ENCODE data around the gene GSK3B.
"Not testable (repeated sequence)": the region's sequence is repeated elsewhere in the genome, so short reads cannot be mapped to it uniquely, and the experiment has no call there.

GSK3B gene

DNA sequence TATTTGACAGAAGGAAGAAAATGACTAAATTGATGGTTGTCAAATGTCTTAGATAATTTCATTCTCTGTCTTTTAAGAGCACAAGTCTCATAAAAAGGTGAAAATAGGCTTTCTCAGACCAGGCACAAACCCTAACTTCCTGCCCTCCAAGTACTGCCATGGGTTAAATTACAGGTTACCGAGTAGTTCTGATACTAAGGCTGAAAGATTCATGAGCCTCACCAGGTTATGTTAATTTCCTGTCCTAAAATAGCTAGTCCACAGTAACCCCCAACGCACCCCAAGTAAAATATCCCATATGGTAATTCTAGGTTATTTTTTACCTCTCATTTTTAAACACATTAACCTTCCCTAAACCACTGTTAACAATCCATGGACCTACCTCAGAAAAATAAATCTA lies 42.0 kb downstream of the GSK3B start:
- DNase-seq = no peak

DNA sequence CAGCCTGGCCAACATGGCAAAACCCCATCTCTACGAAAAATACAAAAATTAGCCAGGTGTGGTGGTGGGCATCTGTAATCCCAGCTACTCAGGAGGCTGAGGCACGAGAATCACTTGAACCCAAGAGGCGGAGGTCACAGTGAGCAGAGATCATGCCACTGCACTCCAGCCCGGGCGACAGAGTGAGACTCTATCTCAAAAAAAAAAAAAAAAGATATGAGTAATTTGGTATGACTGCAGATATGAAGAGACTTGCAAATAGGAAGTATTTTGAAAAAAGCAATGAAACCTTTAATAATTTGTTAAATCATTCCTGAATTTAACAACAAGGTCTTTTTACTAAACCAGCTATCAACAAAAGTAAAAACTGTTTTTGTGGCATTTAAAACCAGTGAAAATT lies 42.7 kb downstream of the GSK3B start:
- DNase-seq = not testable (repeated sequence)

DNA sequence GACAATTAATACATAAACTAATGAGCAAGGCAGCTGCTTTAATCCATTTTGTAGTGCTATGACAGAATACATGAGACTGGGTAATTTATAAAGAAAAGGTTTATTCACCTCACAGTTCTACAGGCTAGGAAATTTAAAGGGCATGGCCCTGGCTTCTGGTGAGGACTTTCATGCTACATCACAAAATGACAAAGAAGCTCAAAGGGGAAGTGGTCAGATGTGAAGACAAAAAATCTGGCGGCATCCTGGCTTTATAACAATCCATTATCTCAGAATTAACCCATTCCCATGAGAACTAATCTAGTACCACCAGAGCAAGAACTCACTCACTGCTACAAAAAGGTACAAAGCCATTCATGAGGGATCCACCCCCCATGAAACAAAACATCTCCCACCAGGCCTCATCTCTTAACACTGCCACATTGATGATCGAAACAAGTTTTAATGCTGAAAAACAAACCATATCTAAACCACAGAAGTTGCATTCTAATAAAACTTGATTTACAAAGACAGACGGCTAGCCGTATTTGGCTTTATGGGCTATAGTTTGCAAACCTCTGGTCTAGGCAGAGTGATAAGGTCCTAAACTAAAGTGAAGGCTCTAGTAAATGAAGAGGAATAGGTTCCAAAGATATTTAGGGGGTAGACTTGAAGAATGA lies 44.2 kb downstream of the GSK3B start:
- DNase-seq = no peak

DNA sequence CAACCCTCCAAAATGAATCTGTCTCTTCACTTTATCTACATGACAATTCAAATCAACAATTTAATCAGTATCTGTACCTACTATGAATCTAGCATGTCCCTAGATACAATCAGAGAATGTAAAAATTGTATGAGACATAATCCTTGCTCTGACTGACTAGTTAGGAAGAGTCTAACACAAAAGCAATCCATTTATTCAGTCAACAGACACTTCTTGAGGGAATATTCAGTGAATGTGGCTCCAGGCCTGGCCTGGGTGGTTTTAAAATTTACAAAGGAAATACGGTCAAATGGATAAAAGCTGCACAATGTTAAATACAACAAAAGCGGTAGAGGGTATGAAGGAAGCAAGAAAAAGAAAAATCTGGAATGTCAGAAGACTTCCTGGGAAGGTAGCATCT lies 45.2 kb downstream of the GSK3B start:
- no peak for DNase-seq

DNA sequence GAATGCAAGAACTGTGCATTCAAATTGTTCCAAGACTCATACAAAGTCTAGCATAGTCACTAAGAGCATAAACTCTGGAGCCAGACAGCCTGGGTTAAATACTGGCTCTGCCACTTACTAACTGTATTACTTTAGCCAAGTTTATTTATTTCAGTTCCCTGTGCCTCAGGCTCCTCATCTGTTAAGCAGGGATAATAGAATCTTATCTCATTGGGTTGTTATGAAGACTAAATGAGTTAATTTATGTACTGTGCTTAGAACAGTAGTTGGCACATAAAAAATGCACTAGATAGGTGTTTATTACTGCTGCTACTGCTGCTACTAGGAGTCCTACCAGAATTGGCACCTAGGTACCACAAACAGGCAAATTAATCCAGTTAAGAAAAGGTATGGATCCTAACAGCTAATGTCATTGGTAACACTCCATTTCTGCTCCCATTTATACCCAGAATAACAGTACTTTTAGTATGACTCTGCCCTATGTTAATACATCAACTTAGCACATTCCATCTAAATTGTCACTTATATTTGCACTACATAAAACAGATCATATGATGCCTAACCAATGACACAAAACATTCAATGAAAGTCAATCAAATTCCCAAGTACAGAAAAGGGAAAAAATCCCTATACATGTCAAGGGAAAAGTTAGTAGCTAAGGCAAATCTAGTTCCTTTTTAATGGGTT lies 45.7 kb downstream of the GSK3B start:
- DNase-seq = no peak

DNA sequence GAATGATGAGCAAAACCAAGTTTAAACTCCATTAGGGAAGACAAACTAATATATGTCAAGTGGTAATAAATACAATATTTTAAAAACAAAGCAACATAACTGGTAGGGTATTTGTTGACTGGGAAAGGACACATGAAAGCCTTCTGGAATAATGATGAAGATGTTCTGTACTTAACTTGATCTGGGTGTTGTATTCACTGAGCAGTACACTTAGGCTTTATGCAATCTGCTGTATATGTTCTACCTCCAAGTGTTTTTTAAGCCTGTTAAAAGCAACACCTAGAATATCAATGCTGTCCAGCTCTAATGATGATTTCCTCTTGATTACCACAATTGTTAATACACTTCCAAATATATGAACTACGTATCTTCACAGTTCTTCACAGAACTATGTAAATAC lies 46.6 kb downstream of the GSK3B start:
- no peak for DNase-seq

DNA sequence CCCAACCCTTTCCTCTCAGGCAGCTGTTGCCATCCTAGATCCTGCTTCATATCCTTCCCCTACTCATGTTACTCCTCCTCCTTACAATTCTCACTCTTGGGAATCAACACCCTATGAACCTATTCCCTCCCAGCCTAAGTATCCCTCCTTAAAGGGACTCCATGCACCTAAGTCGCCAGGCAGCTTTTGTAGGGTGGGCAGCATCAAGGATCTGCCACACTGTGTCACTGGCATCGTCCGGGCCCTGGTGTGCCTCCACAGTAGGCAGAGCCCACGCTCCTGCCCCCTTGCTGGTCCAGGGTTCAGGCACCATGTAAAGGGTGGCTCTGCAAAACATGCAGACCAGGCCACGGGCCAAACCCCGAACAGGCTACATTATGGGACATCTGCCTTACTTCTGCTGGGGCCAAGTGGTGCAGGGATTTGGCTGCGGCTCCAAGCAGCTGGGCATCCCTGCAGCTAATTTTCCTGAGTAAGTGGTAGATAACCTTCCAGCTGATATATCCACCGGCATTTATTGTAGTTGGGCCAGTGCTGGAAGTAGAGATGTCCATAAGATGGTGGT lies 53.4 kb downstream of the GSK3B start:
- no peak for DNase-seq

DNA sequence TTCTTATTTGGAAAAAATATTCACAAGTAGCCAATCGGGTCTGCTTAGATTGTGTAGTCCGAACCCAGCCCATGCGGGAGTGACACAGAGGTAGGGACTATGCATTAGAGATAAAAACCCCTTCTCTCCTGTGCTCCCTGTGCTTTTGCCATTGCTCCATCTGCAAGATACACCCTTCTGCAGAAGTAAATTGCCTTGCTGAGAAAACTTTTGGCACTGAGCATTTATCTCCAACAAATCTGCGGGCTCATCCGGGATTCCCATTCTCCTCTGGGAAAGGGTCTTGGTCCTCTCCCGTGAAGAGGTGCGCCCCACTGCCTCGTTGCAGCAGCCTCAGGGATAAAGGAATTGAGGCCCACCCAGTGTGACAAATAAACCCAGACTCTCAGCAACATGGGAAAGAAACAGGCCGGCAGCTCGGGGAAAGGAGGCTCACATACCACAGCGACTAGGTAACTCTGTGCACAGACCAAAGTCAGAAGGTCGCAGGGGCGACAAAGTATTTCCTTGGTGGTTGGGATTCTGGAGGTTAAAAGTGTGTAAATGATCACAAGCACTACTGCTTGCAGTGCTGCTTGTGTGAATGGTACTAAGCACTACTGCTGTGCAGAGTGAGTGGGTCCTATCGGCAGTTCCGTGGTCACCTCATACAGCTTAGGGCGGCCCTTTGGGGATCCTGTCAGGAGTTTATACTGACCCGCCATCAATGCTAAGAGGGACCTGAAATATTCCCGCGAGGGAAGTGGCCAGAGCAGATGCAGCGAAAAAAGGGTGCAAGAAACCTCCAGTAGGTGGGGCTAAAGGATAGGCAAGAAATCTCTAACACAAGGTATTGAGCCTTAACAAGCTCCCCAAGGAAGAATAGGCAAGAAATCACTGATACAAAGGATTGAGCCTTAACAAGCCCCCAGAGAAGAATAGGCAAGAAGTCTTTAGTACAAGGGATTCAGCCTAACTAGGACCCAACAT lies 54.3 kb downstream of the GSK3B start:
- DNase-seq = no peak

DNA sequence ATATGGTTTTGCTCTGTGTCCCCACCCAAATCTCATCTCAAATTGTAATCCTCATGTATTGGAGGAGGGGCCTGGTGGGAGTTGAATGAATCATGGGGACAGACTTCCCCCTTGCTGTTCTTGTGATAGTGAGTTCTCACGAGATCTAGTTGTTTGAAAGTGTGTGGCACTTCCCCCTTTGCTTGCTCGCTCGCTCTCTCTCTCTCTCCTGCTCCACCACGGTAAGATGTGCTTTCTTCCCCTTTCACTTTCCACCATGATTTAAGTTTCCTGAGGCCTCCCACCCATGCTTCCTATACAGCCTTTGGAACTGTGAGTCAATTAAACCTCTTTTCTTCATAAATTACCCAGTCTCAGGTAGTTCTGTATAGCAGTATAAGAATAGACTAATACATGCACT lies 60.7 kb downstream of the GSK3B start:
- DNase-seq = no peak

DNA sequence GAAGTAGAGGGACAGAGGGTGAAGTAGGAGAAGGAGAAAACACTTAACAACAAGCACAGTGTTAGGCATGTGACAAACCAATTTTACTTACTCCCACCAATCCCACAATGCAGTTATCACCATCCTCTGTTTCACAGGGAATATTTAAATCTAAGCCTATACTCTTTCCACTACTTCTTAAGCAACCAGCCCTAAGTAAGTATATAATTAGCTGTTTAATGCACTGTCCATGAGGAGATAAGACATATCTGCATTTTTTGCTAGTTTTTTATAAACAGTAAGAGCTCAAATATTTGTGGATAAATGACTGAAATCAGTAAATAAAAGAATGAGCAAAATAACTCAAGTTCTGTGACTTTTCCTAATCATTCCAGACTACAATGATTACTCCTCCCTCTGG lies 62.7 kb downstream of the GSK3B start:
- no peak for DNase-seq

DNA sequence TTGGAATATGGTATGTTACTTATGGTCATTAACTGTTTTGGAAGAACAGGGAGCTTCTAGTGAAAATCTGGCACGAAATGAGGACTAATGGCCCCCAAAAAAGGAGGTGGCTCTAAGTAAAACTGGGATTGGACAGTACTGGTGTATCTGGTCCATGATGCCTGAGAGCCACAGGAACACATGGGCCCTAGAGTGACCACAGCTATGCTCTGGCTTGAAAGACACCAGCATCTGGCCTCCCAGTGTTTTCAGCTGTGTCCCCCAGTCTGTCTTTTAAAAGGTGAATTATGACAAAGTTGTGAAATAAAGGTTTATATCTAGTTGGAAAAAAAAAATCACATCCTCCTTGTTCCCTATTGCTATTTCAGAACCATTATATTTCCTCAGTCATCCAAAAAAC lies 64.5 kb downstream of the GSK3B start:
- no peak for DNase-seq

DNA sequence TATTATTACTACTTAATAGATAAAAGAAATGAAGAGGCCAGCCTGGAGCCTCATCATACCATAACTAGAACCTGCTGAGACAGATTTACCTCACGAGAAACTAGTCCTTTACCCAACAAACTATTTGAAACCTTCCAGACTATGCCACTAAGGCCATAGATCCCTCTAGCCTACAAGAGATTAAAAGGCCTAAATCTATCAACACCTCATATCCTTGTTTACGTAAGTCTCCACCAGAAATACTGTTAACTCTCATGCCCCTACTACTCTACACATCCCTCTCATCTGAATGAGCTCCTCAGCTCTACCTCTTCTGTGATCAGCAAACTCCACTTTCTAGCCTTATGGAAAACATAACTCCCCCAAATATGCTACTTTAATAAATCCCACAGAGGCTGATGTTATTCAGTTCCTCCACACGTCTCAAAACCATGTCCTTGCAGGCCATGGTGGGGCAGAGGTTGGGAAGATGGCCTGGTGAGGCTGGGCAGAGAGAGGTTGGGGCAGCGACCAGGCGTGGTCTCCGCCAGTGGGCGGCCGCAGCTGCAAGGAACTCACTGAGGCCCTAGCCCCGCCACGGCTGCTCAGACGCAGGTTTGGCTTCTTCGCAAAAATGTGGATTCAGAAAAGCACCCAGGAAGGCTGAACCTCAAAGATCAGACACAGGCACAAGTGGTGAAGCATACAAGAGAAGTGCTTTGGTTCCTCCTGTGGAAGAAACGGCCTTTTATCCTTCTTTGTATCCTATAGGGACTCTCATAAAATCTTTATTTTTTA lies 65.8 kb downstream of the GSK3B start:
- DNase-seq = no peak

DNA sequence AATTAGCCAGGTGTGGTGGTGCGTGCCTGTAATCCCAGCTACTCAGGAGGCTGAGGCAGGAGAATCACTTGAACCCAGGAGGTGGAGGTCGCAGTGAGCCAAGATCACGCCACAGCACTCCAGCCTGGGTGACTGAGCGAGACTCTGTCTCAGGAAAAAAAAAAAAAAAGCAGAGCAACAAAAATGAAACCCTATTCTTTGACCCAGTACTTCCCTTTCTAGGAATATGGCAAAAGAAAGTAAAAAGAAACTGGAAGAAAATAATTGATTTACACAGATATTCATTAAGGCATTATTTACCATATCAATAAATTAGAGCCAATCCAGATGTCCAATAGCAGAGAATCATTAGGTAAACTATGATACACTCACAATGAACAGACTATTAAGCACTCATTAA lies 67.0 kb downstream of the GSK3B start:
- no peak for DNase-seq

DNA sequence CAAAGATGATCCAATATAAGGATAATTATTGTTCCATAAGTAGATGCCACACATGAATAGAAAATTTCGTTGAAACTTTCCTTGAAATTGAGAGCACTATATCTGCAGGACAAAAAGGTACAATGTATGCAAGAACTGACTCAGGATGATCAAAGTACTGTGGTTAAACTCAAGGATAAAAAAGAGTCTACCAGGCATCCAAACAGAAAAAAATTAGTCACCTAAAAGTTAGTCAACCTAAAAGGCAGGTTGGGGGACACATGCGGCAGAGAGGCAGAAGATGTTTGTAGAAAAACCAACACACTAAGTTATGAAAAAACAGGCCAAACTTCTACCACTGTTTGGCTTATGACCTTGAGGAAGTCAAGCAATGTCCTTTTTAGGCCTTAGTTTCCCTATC lies 68.7 kb downstream of the GSK3B start:
- no peak for DNase-seq

DNA sequence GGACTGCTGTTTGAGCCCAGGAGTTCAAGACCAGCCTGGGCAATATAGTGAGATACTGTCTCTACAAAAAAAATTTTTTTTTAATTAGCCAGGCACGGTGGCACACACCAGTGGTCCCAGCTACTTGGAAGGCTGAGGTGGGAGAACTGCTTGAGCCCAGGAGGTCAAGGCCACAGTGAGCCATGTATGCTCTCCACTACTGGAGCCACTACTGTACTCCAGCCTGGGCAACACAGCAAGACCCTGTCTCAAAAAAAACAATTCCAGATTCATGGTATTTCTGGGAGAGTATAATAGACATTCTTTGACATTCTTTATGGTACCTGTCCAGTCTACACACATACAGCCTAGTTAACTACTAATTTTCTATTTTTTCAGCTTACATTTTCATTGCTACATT lies 70.1 kb downstream of the GSK3B start:
- no peak for DNase-seq

DNA sequence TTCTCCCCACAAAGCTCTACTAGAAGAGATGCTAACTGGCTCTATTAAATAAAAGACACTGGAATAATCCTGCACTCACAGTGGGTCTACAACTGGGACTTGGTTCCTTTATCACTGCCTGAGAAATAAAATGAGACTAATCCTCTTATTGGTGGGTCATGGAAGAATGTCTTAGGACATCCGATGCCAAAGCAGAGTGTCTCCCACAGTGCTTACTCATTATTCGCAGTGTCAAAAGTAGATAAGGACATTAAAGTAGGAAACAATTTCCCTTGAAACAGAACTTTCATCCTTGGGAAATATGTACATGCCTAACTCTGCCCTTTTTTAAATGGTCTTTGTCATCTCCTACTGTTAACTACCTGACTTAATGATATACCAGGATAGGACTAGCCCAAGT lies 71.5 kb downstream of the GSK3B start:
- no peak for DNase-seq

DNA sequence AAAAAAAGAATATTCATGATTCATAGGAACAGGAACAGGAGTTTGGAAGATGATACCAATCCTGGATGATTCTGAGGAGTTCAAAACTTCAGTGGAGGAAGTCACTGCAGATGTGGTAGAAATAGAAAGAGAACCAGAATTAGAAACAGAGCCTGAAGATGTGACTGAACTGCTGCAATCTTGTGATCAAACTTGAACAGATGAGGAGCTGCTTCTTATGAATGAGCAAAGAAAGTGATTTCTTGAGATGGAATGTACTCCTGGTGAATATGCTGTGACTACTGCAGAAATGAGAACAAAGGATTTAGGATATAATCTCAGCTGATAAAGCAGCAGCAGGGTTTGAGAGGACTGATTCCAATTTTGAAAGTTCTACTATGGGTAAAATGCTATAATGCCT lies 72.7 kb downstream of the GSK3B start:
- DNase-seq = no peak

DNA sequence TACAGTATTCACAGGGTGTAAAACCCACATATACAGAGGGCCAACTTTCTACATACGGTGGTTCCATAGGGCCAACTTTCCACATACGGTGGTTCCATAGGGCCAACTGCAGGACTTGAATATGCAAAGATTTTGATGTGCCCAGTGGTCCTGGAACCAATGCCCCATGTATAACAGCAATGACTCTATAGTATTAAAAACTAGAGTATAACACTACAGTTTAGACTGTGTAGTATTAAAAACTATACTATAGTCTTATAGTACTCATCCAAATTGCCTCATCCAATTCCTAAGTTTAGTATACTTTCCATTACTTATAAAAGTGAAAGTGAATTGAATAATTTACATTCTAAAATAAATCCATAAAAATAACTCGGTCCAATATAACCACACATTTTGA lies 75.9 kb downstream of the GSK3B start:
- DNase-seq = no peak

DNA sequence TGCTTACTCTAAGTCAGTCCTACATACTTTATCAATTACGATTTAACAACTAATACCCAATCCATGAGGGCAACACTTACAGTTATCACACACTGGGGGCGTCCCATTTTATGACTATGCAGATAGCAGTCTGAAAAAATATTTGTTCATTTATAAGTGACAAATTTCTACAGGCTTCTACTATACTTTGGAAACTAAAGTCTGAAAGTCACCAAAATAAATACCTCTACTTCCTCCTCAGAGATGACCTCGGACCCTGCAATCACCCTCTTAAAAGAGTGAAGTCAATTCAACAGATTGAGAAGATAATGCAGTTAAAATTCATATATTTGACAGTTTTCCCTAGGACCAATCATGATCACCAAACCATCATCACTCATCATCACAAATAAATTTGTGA lies 76.6 kb downstream of the GSK3B start:
- no peak for DNase-seq

DNA sequence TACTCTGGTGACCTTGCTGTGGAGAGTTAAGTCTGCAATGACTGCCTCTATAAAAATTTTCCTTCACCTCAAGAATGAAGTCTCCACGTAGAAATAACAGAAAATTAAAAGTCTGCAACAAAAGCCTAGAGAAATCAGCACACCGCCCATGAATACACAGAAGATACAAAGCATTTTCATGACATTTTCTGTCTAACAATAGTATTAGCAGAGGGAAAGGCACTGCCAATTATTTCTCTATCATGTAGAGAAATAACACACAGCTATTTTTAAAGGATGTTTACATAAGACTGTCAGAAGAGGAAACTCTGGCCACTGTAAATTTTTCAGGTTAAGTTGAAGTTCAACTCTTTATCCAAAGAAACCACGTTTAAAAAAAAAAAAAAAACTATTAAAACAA lies 80.8 kb downstream of the GSK3B start:
- DNase-seq = no peak

DNA sequence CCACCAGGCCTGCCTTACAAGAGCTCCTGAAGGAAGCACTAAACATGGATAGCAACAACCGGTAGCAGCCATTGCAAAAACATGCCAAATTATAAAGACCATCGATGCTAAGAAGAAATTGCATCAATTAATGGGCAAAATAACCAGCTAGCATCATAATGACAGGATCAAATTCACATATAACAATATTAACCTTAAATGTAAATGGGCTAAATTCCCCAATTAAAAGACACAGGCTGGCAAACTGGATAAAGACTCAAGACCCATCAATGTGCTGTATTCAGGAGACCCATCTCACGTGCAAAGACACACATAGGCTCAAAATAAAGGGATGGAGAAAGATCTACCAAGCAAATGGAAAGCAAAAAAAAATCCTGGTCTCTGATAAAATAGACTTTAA lies 88.5 kb downstream of the GSK3B start:
- not testable (repeated sequence) for DNase-seq

DNA sequence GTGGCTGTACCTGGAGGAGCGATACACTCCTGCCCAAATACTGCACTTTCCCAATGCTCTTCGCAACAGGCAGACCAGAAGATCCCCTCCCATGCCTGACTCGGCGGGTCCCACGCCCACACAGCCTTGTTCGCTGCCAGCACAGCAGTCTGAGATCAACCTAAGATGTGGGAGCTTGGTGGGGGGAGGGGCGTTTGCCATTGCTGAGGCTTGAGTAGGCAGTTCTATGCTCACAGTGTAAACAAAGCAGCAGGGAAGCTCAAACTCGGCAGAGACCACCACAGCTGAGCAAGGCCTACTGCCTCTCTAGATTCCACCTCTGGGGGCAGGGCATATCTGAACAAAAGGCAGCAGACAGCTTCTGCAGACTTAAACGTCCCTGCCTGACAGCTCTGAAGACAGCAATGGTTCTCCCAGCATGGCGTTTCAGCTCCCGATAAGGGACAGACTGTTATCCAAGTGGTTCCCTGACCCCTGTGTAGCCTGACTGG lies 90.2 kb downstream of the GSK3B start:
- not testable (repeated sequence) for DNase-seq

DNA sequence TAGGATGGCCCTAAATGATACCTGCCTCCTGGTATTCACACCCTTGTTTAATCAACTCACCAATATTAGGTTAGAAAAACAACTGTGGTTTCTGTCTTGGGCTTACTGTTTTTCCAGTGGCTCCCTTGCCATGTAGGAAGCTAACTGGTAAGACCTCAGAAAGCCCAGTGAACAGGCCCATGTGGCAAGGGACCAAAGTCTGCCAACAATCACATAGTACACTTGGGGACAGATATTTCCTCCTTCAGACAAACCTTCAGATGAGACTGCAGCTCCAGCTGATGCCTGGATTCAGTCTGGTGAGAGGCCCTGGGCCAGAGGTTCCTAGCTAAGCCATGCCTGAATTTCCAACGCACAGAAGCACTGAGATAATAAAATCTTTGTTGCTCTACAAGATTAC lies 96.1 kb downstream of the GSK3B start:
- no peak for DNase-seq

Data from activated effector memory CD4-positive, alpha-beta T cell treated with Interleukin-2 at 50 U/mL for 16 hours (primary cell).